KG1 (cell line): ENCODE data around the gene SLC48A1.

Experiments used
- DNase-seq: peaks from one replicate; lab custom pipeline; 2025; lab: John Stamatoyannopoulos, UW

SLC48A1 gene

DNA sequence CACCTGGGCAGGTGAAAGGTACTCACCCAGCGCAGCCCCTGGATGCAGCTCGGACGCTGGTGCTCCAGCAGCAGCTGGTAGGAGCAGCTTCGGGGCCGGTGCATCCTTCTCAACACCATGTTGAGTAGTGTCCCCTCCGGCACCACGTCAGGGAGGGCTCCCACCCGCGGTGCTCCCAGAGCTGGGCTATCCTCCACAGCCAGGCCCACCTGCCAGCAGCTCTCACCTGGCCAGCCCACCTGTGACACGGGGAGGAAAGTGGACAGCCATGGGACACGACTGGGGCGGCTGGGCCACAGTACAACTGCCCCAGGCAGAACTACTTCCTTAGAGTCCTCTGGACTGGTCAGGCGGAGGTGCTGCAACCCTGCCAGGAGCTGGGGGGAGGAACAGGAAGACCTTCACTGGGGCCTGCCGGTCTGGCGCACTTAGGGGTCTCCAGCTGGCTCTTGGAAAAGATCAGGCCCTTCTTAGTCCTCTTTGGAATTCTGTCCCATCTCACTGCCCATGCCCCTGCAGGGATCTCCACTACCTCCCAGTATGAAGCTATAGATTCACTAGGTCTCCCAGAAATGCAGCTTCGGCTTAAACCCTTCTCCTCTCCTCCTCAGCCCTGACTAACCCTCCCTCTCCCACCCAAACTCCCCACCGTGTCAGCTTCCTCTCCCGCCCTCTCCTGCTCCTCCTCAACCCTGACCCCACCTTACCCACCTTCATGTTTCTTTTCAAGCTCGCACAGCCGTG lies 15.0 kb upstream of the SLC48A1 start:
- no peak for DNase-seq

DNA sequence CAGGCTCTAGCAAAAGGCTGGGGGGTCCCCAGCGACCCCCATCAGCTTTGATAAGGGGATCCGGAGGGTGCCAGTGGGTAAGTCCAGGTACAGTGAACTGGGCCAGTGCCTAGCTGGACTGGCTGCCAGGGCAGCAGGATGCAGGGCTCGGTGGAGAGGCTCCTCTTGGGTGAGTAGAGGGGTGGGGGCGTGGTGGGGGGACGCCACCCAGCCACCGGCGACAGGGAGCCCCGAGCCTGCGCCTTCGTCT lies 14.5 kb upstream of the SLC48A1 start:
- DNase-seq, result no peak

DNA sequence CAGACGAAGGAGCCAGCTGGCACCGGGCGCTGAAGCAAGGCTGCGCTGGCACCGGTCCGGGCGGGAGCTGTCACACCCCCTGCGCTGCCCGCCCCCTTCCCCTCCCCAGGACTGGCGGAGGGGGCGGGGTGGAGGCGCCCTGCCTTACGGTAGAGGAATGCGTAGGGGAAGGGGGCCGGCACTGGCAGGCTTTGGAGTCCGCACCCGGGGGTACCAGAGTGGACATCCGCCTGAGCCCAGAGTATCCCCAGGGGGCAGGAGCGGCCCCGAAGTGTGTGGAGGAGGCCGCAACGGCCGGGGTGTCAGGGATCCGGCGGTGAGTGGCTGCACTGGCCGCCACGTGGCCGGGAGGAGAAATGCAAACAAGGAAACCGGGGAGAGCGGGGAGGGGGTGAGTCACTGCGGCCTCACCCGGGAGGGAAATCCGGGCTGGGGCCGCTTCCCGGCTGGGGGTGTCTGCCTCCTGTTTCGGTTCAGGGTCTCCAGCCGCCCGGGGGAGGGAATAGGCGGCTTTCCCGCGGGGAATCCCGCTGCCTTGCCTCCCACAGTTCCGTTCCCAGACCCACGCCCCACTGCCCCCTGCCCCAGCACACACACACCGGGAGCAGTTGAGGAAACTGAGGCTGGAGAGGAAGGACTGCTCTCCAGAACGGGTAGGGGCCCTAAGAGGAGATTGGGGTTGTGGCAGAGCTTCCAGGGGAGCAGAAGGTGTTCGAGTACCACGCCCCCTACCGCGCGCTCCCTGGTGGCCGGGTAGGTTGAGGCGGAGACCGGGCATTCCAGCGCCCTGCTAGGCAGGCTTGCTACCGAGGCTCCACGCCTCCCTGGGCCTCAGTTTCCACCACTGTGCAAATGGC lies 14.0 kb upstream of the SLC48A1 start, which contains the start of gene RAPGEF3:
Gene RAPGEF3, minus strand, starts transcription at position 47 of the 857 bp plus-strand sequence. CDS start 324 bp downstream, outside the sequence.
- peak; percentile 63 for DNase-seq

DNA sequence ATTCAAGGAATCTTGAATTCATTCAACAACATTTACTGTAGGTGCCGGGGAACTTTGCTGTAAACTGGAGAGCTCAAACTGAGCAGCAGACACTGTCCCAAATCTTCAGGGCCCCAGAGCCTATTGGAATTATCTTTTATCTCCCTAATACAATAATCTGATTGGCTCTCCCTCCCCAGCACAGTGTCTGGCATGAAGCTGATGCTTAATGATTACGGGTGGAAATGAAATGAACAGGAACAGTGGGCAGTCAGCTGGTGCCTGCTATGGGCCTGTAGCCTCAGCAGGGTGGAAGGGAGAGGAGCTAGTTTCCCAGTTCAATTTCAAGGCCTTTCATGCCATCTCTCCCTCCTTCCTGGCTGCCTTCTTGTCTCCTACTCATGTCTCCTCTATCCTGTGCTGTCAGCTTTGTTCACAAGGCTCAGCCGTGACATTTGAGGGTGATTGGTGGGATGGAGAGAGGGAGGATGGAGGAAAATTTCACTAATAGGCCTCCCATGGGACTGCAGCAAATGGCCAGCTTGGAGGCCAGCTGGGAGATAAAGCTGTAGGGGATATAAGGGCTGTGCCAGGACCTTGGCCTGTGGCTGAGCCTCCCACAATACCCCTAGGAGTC lies 10.1 kb upstream of the SLC48A1 start:
- no peak for DNase-seq

DNA sequence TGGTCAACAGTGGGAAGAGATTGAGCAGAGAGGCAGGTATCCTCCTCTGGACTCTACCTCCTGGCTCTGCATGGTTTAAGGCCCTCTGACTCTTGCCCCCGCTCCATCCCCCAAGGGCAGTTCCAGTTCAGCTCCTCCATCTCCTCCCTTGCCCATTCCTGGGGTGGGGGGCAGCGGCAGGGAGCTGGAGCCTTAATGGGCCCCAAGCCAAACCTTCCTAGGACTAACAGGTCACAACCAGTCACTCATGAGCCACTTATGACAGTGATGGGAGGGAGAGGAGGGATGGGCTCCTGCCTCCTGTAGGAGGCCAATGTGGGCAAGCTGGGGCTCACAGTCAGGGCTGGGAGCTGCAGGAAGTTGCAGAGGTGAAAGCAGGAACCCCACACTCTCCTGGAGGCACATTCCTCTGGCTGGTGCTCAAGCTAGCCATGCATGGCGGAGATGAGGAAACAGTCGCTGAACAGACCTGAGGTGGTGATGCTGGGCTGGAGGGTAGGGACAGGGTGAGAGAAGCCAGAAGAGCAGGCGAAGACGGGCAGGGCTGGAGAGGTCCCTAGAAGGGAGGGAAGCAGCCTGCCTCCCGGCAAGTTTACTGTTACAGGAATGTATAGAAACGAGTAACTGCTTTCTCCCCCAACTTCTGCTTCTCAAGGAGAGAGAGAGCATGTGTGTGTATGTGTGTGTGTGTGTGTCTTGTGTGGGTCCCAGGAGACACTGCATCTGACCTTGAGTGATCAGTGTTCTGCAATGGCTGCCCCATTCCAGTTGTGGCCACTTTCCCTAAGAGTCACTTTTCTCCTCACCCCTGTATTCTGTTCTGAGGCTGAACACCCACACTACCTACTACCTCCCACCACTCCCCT lies 9.3 kb upstream of the SLC48A1 start:
- DNase-seq, result no peak

DNA sequence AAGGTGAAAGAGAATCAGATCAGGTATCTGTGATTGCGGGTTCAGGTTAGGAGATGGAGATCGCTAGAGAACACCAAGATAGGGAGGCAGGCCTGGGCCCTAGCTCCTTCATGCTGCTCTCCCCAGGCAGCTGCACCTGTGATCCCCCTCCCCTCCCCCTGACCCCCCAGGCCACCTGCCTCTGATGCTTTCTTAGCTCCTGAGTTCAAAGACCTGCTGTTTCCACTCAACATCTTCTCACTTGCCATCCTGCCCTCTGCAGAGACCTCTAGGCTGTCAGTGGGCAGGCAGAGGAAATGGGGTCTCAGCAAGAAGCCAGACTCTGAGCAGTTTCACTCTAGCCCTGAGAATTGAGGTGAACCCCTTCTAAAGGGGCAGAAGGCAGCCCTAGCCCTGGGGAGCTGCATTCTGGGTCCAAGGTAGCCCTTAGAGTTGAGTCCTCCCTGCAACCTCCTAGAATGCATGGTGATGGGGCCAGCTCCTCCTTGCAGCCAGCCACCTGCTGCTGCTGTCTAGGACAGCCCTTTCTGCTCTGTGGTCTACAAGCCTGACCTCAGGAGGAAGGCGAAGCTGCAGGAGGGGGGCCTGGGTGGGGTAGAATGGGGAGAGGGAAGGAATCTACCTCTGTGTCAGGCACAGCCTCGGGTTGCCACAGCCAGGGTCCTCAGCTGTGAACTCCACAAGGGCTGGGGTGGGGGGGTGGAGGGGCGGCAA lies 6.4 kb upstream of the SLC48A1 start:
- DNase-seq, result no peak

DNA sequence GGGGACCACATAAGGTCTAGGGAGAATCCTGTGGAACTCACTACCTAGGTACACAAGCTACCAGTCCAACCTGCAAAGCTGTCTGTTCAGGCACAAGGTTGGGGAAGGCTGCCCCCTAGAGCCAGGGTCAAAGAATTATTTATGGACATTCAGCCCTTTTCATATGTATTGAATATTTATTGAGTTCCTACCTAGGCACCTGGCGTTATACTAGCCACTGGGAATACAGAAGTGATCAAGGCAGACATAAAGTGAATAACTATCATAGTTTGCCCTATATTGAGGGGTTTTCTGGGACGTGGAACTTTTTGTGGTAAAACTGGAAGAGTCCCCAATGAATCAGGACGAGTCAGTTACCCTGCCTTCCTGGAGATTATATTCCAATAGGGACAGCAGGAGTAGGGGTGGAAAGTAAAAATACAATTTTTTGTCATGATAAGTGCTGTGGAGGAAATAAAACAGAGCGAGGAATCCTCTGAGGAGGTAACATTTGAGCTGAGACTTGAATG lies 5.8 kb upstream of the SLC48A1 start:
- DNase-seq, result peak; percentile 45

DNA sequence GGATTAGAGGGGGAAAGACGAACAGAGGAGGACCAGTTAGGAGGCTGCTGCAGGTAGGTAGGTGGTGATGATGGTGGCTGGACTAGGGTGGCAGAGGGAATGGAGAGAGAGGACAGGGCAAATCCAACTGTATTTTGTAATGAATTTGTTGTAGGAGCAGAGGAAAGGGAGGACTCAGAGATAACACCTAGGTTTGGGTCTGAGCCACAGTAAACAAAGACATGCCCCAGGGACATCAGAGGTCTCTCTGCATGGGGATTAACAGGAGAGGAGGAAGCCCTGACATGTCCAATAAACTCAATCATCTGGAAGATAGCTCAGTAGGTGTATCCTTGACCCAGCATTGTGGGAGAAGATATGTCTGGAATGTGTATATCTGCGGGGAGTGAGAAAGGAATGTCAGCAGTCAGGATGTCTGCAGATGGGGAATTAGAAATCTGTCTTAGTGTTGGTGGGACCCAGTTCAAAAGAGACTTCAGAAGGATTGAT lies 4.7 kb upstream of the SLC48A1 start:
- DNase-seq, result no peak

DNA sequence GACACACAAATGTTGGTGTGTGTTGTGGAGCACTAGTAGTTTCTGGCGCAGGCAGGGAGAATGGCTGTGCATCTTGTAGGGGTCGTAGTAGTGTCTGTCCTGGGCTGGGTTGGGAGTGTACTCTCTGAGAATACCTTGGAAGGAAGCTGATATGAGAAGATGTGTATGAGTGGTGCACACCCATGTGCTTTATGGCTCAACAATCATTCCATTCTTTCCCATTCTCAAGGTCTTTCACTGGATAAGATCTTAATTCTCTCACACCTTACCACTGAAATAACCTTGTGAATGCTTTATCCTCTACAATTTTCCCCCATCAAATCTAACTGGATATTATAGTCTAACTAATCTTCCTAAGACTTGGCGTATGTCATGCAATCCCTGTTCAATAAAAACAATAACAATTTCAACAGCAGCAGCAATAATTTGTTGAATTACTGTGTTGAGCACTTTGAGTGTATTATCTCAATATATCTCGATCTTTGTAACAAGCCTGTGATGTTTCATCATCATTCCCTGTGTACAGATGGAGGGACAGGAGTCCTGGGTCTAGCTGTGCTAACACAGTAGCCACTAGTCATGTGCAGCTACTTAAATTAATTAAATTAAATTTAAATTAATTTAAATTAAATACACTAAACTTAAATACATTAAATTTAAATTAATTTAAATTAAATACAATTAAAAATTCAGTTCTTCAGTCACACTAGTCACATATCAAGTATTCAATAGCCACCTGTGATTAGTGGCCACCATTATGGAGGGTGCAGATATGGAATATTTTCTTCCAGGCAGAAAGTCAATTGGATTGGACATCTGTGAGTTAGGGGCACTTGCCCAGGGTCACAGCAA lies 3.6 kb upstream of the SLC48A1 start:
- DNase-seq, result no peak

DNA sequence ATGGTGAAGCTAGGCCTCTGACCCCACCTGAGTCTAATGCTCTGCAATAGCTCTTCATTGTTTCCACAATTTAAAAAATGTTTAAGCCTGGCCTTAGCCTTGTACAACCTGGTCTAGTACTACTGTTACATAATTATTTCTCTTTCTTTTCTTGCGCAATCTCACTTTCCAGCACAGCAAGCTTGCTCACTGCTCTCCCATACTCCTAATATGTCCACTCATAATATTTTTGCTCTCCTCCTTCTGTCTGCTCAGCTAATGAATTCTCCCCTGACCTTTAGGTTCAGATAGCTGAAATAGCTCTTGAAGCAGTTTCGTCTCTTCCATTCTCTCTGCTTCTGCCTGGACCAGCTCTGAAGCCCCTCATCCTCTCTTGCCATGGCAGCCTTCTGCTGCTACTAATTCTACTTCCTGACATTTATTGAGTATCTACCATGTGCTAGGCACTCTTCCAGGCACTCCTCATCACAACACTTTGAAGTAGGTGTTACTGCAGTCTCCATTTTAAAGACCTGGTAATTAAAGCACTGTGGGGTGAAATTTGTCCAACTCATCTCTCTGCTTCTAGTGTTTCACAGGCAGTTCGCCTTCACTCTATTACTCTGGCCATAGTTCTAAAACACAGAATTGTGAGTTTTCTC lies 2.8 kb upstream of the SLC48A1 start:
- no peak for DNase-seq

DNA sequence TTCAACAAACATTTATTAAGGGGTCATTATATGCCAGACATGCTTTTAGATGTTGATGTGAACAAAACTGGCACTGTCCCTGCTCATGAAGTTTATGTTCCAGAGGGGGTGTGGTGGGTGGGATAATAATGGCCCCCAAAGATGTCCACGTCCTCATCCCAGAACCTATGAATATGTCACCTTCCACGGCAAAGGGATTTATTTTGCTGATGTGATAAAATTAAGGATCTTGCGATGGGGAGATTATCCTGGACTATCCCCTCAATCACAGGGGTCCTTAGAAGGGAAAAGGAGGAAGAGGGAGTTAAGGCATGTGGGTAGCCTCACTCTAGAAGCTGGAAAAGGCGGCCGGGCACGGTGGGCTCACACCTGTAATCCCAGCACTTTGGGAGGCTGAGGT lies 1.7 kb upstream of the SLC48A1 start:
- no peak for DNase-seq

DNA sequence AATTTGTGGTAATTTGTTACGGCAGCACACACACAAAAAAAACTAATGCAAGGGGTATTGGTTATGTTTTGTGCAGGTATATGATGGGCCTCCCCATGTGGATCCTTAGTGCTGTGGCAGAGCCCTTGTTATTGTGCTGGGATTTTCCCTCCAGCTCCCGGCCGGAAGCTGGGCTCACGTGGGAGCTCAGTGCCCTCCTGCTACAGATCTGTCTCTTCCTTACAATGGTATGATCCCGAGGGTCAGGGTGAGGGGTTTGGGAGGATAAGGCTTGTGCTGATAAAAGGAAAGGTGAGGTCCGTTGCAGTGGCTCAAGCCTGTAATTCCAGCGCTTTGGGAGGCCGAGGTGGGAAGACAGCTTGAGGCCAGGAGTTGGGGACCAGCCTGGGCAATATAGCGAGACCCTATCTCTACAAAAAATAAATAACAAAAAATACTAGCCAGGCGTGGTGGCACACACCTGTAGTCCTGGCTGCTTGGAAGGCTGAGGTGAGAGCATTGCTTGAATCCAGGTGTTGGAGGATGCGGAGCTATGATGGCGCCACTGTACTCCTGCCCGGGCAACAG lies 861 bp upstream of the SLC48A1 start:
- DNase-seq, result no peak

DNA sequence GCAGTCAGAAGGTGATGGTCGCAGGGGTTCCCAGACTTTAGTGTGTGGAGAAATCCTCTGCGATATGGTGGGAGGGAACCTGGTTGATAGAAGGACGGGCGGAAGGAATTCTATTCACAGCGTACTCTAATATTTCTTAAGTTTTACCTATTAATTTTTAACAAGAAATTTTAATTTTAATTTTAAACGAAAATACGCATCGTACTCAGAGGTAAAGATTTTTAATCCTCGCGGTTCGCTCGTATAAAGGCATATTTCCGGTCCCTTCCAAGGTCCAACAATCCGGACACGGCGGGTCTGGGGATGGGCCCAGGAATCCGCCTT lies 338 bp upstream of the SLC48A1 start:
- no peak for DNase-seq

DNA sequence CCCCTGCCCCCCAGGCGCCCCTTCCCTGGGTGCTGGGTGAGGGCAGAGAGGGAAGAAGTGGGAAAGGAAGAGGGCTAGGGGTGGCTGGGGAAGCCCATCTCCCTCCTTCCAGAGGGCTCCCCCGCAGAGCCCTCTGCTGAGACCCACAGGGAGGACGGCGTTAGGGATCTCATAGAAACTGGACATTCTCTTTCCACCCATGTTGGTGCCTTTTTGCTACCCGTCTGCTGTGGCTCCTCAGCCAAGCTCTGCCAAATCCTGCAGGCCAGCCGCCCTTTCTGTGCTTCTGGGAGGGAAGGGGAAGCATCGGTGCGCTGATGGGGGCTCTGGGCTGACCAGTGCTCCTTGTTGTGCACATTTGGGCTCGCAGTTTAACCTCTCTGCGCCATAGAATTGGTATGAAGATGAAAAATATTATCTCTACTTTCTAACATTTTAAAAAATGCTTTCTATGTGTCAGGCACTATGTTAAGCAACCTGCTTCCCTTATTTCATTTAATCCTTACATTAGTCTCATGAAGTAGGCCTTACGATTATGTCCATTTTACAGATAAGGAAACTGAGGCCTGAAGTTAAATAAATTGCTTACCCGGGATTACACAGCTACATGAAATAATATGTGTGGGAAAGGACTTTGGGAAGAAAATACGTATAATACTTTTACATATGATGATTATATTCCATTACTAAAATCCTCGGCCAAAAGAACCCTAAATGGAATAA lies 981 bp downstream of the SLC48A1 start:
- DNase-seq, result no peak

DNA sequence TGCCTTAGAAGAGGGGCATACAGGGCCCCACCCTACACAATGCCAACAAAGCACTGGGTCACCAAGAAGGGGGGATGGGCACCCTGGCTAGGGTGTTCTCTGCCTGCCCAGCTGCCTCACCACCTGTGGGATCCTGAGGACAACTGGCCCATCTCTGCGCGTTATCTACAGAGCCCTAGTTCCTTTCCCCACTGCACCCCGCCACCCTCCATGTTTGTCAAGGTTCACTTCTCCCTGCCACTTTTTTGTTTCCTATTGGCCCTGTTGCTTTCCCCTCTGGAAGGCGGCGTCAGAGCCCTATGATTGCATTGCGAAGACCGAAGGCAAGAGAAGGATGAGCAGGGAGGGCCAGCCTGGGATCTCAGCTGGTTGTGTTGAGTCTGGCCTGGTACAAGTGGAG lies 1.6 kb downstream of the SLC48A1 start:
- no peak for DNase-seq

DNA sequence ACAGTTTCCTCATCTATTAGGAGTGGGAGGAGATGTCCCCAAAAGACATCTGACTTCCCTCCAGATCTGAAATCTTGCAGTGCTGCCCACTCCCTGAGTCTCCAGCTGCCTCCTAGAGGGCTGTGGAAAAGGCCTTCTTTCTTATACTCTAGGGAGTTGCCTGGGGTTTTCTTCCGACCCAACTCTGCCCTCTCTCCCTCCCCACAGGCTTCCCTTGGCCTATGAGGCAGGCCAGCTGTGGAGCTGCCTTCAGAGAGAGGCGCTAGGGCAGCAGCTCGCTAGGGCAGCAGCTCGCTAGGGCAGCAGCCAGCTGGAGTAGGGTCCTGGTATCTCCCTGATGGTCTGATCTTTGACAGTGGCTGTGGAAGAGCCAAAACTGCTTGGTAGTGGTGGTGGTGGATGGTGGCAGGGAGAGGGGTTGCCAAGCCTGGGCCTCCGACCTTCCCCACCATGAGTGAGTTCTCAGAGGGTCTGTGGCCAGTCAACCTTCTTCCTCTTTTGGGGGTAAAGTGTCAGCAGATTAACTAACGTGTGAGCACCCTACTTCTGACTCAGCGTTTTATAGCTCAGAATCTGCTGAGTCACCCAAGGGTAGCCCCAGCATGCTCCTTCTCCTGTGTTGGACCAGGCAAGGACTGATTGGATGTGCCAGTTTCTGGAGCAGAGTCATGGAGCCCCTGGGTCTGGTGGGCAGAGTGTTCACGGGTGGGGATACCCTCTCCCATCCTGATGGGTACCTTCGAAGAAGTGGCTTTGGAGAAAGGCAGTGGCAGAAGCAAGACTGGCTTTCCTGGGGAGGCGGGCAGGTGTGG lies 2.3 kb downstream of the SLC48A1 start:
- no peak for DNase-seq

DNA sequence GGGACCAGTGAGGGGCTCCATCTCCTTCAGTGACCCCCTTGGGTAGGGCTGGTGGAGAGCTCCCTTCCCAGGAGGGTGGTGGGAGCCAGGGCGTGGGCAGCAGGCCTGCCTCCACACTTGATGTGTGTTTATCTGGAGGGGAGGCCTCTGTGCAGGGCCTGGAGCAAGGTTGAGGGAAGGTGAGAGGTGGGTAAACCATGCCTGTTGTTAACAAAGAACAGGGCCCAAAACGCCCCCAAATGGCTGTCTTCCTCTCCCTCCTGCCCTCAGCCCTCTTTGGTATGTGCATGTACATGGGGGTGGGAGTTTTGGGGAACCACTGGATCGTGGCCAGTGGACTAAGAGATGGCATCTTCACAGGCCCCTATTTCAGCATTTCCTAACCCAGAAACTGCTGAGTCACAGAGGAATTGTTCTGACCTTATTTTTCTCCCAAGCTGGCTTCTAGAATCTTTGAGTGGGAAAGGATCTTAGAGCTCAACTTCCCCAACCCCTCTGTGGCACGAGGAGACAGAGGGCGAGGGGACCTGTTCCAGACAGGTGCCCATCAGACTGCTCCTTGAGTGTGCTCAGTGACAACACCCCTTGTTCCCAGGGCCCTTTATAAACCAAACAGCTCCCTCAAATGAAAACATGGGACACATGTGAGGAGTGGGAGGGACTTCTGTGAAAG lies 3.6 kb downstream of the SLC48A1 start:
- no peak for DNase-seq
